CD14-positive monocyte (primary cell): Measurements from ENCODE around the gene PLAU. TPM values are rescaled to one million over a fixed set of nuclear protein-coding genes. Genes with fewer than 3 reads are reported as not detected.

Source experiments
- DNase-seq, 3 donors: peaks; one replicate each; pipeline ENCODE4 v3.0.0-alpha.2; 2011 to 2022
- H2AFZ ChIP-seq: 2 replicates; pipeline ENCODE4 v1.6.0; 2012; ENCODE audit warnings: mild to moderate bottlenecking, low read depth, low read length, inconsistent platforms; ENCODE audit not compliant: insufficient read depth, poor library complexity, severe bottlenecking
- H3K27ac ChIP-seq, 2 donors: 1 replicate in 1 of 2; 2 replicates in 1 of 2; pipeline ENCODE4 v1.5.1; 2012 to 2013; ENCODE audit warnings: low read length in 2 of 2, control low read depth in 1 of 2, inconsistent platforms in 1 of 2, low read depth in 1 of 2, mild to moderate bottlenecking in 1 of 2
- H3K27me3 ChIP-seq, 2 donors: one replicate each; pipeline versions ENCODE4 v1.6.0 to v1.6.1; 2011 to 2013; ENCODE audit warnings: low read length in 2 of 2; ENCODE audit not compliant: control insufficient read depth in 2 of 2, insufficient read depth in 2 of 2
- H3K36me3 ChIP-seq, 2 donors: replicated peaks in 1 of 2; 1 replicate in 1 of 2; 2 replicates in 1 of 2; pipeline versions ENCODE4 v1.5.1 to v1.6.1; 2012 to 2013; ENCODE audit warnings: low read length in 2 of 2, control low read depth in 1 of 2, inconsistent platforms in 1 of 2, mild to moderate bottlenecking in 1 of 2; ENCODE audit not compliant: insufficient read depth in 2 of 2, control insufficient read depth in 1 of 2
- H3K4me1 ChIP-seq, 2 donors: 1 replicate in 1 of 2; 2 replicates in 1 of 2; pipeline versions ENCODE4 v1.5.1 to v1.6.1; 2012 to 2013; ENCODE audit warnings: low read length in 2 of 2, control low read depth in 1 of 2, inconsistent platforms in 1 of 2, mild to moderate bottlenecking in 1 of 2, moderate library complexity in 1 of 2; ENCODE audit not compliant: insufficient read depth in 2 of 2, control insufficient read depth in 1 of 2
- H3K4me2 ChIP-seq: replicated peaks from 2 replicates; pipeline ENCODE3; 2012; ENCODE audit warnings: low read length, moderate library complexity, mild to moderate bottlenecking; ENCODE audit not compliant: poor library complexity, severe bottlenecking; ENCODE audit errors: extremely low read depth
- H3K4me3 ChIP-seq, 3 experiments: fragments of 200-600 bp in 1 of 3; sonication (generic) in 1 of 3; replicated peaks in 1 of 3; 1 replicate in 2 of 3; 2 replicates in 1 of 3; pipeline ENCODE4 v1.5.1; 2011 to 2013; ENCODE audit warnings: low read length in 3 of 3, mild to moderate bottlenecking in 3 of 3, control low read depth in 2 of 3, low read depth in 2 of 3, inconsistent platforms in 1 of 3, moderate library complexity in 1 of 3
- H3K79me2 ChIP-seq: 2 replicates; pipeline ENCODE4 v1.6.0; 2012; ENCODE audit warnings: mild to moderate bottlenecking, control low read depth, inconsistent platforms, low read length, moderate library complexity; ENCODE audit not compliant: insufficient read depth
- H3K9ac ChIP-seq: 2 replicates; pipeline ENCODE4 v1.6.0; 2017; ENCODE audit warnings: low read length, mild to moderate bottlenecking; ENCODE audit not compliant: insufficient read depth, poor library complexity, severe bottlenecking
- H3K9me3 ChIP-seq, 2 donors: replicated peaks in 1 of 2; 1 replicate in 1 of 2; 2 replicates in 1 of 2; pipeline versions ENCODE4 v1.5.1 to v1.6.1; 2012 to 2013; ENCODE audit warnings: low read length in 2 of 2, control low read depth in 1 of 2; ENCODE audit not compliant: control insufficient read depth in 1 of 2, insufficient read depth in 1 of 2
- H4K20me1 ChIP-seq: 2 replicates; pipeline ENCODE4 v1.6.0; 2012; ENCODE audit warnings: mild to moderate bottlenecking, low read length, control low read depth, moderate library complexity; ENCODE audit not compliant: insufficient read depth
- H3K27ac Mint-ChIP-seq, 7 donors: one replicate each; pipeline ENCODE4 v1.8.0; 2020; ENCODE audit warnings: mild to moderate bottlenecking in 7 of 7, mixed read lengths in 7 of 7, moderate library complexity in 6 of 7, inconsistent platforms in 2 of 7
- H3K27me3 Mint-ChIP-seq, 3 donors: one replicate each; pipeline ENCODE4 v1.8.0; 2021 to 2022; ENCODE audit warnings: low read depth in 3 of 3, mild to moderate bottlenecking in 3 of 3, mixed read lengths in 3 of 3, moderate library complexity in 3 of 3, inconsistent platforms in 1 of 3
- H3K36me3 Mint-ChIP-seq, 2 donors: one replicate each; pipeline ENCODE4 v1.8.0; 2020; ENCODE audit warnings: mixed read lengths in 2 of 2, inconsistent platforms in 1 of 2, mild to moderate bottlenecking in 1 of 2
- H3K4me1 Mint-ChIP-seq: one replicate; pipeline ENCODE4 v1.8.0; 2020; ENCODE audit warnings: mild to moderate bottlenecking, mixed read lengths
- H3K4me3 Mint-ChIP-seq, 2 donors: one replicate each; pipeline ENCODE4 v1.8.0; 2020; ENCODE audit warnings: mild to moderate bottlenecking in 2 of 2, mixed read lengths in 2 of 2, moderate library complexity in 1 of 2
- H3K9me3 Mint-ChIP-seq, 7 donors: one replicate each; pipeline ENCODE4 v1.8.0; 2020 to 2022; ENCODE audit warnings: mixed read lengths in 7 of 7, mild to moderate bottlenecking in 6 of 7, moderate library complexity in 6 of 7, inconsistent platforms in 2 of 7
- CTCF ChIP-seq: fragments of 200-600 bp; IDR thresholded peaks from one replicate; pipeline ENCODE4 v1.8.0; 2022; ENCODE audit warnings: antibody characterized with exemption, mild to moderate bottlenecking
- WGBS: methylation state at CpG from one replicate; pipeline ENCODE4 v1.1.5; 2013; ENCODE audit warnings: missing lambda C conversion rate; ENCODE audit not compliant: insufficient coverage; 5-methylcytosine and 5-hydroxymethylcytosine counted together
- intact Hi-C, 2 donors: fragments of 100-400 bp; cut with micrococcal nuclease; formaldehyde crosslinking; loops; one replicate each; pipeline versions ENCODE4 v1.15.0 to v1.15.1; 2023
- polyA plus RNA-seq, 3 donors: library from polyadenylated mRNA; depleted of rRNA in 1 of 3; unstranded in 2 of 3; stranded (reverse) in 1 of 3; fragments of 300-500 nt in 2 of 3; fragments of >200 nt in 1 of 3; fragmentation: Illumina TruSeq in 2 of 3; gene quantifications; 1 replicate in 2 of 3; 2 replicates in 1 of 3; pipeline ENCODE4 v1.2.3, GENCODE V29; 2012 to 2021

Gene PLAU
- polyA plus RNA-seq, 3 donors, result 0.16 to 1.5 (median 0.43) TPM

- peaks cover 1 to 2% (median 2%) of the 10 kb centered on the region in 3 donors for H3K27me3 Mint-ChIP-seq
- 100% methylated on average over 1 of the region's 5 CpGs for WGBS
- H3K4me3 Mint-ChIP-seq, result no peak overlapping the region
- H3K36me3 Mint-ChIP-seq, result no peaks in the 10 kb centered on the region
- Histone ChIP-seq H3K36me3 (no peaks in the 10 kb centered on the region), H3K79me2 (no peaks in the 10 kb centered on the region), H3K9me3 (no peaks in the 10 kb centered on the region), H2AFZ (no peak overlapping the region), H3K4me3 (no peak overlapping the region), H3K27ac (no peak overlapping the region), H3K4me2 (no peak overlapping the region), H4K20me1 (no peaks in the 10 kb centered on the region), H3K4me1 (peaks cover 14% of the 10 kb centered on the region in 2 donors), H3K9ac (no peak overlapping the region), H3K27me3 (no peaks in the 10 kb centered on the region)
- peak overlapping the region in 2 of 7 donors; percentile 45 to 59 for H3K27ac Mint-ChIP-seq
- intact Hi-C loops, result no loop called here
- peaks cover 14% of the 10 kb centered on the region for H3K4me1 Mint-ChIP-seq
- no peaks in the 10 kb centered on the region for H3K9me3 Mint-ChIP-seq
- DNase-seq, result no peak
- TF ChIP-seq CTCF, result no peak
These were observed 26.6 kb downstream of the PLAU start for GRCh38 chr10:73937333-73938043.

GRCh38 chr10:73940634-73941221 lies 29.8 kb downstream of the PLAU start:
- Histone ChIP-seq H2AFZ (peak overlapping the region; percentile 77), H3K4me3 (peak overlapping the region in 1 of 3 experiments; percentile 55), H3K27me3 (no peaks in the 10 kb centered on the region), H4K20me1 (no peaks in the 10 kb centered on the region), H3K79me2 (no peaks in the 10 kb centered on the region), H3K36me3 (no peaks in the 10 kb centered on the region), H3K4me2 (peak overlapping the region; percentile 66), H3K4me1 (peaks cover 8% of the 10 kb centered on the region in 2 donors), H3K9me3 (no peaks in the 10 kb centered on the region), H3K9ac (peak overlapping the region; percentile 15), H3K27ac (no peak overlapping the region)
- Mint-ChIP-seq H3K36me3 (peaks cover 0 to 3% of the 10 kb centered on the region in 2 donors), H3K27me3 (peaks cover 1 to 3% (median 2%) of the 10 kb centered on the region in 3 donors), H3K27ac (peak overlapping the region in 4 of 7 donors; percentile 62 to 90 (median 87)), H3K4me1 (peaks cover 9% of the 10 kb centered on the region), H3K9me3 (peaks cover 2 to 8% (median 7%) of the 10 kb centered on the region in 7 donors), H3K4me3 (peak overlapping the region; percentile 64 to 90)
- peak; percentile 73 to 79 (median 77) for DNase-seq
- 3% methylated on average over 26 of the region's 28 CpGs for WGBS
- intact Hi-C loops, result loop anchor here (2.0 kb wide), 3 partner anchors 52 to 92 kb away; no protein-coding TSS in a partner anchor
- peak; percentile 95 for TF ChIP-seq CTCF
